Activated CD4-positive, alpha-beta memory T cell treated with anti-CD3 and anti-CD28 coated beads for 36 hours (primary cell): ENCODE results near the gene TUBB4A. TPM values are rescaled to one million over a fixed set of nuclear protein-coding genes. Genes with fewer than 3 reads are reported as not detected.

Experiments
- CTCF ChIA-PET: fragments of 350-600 bp; sonication (Branson Sonifier 250); formaldehyde crosslinking; loops from one replicate; lab custom pipeline; 2021; ENCODE audit warnings: antibody characterized with exemption, inconsistent platforms; lab: Charles Lee
- POLR2A ChIA-PET: fragments of 350-600 bp; sonication (Branson Sonifier 250); formaldehyde crosslinking; loops from one replicate; lab custom pipeline; 2021; ENCODE audit warnings: antibody characterized with exemption; lab: Charles Lee
- DNase-seq: peaks from one replicate; pipeline ENCODE4 v3.0.0-alpha.2; 2020
- H3K27ac Mint-ChIP-seq: one replicate; pipeline ENCODE4 v1.8.0; 2021; ENCODE audit warnings: mixed read lengths
- H3K27me3 Mint-ChIP-seq: one replicate; pipeline ENCODE4 v1.8.0; 2021; ENCODE audit warnings: mixed read lengths
- H3K36me3 Mint-ChIP-seq: one replicate; pipeline ENCODE4 v1.8.0; 2021; ENCODE audit warnings: mixed read lengths
- H3K4me1 Mint-ChIP-seq: one replicate; pipeline ENCODE4 v1.8.0; 2021; ENCODE audit warnings: low read depth, mixed read lengths
- H3K4me3 Mint-ChIP-seq: one replicate; pipeline ENCODE4 v1.8.0; 2021; ENCODE audit warnings: mild to moderate bottlenecking, mixed read lengths
- H3K9me3 Mint-ChIP-seq: one replicate; pipeline ENCODE4 v1.8.0; 2021; ENCODE audit warnings: mixed read lengths
- intact Hi-C: fragments of 100-400 bp; cut with micrococcal nuclease; formaldehyde crosslinking; loops from one replicate; pipeline ENCODE4 v1.15.1; 2023
- total RNA-seq, 2 experiments: library from RNA; stranded (reverse); gene quantifications; one replicate each; pipeline ENCODE4 v1.2.3, GENCODE V29; 2021

Gene TUBB4A
- total RNA-seq, 2 experiments from 2014 or later, result 8.3 to 11.2 TPM

DNA sequence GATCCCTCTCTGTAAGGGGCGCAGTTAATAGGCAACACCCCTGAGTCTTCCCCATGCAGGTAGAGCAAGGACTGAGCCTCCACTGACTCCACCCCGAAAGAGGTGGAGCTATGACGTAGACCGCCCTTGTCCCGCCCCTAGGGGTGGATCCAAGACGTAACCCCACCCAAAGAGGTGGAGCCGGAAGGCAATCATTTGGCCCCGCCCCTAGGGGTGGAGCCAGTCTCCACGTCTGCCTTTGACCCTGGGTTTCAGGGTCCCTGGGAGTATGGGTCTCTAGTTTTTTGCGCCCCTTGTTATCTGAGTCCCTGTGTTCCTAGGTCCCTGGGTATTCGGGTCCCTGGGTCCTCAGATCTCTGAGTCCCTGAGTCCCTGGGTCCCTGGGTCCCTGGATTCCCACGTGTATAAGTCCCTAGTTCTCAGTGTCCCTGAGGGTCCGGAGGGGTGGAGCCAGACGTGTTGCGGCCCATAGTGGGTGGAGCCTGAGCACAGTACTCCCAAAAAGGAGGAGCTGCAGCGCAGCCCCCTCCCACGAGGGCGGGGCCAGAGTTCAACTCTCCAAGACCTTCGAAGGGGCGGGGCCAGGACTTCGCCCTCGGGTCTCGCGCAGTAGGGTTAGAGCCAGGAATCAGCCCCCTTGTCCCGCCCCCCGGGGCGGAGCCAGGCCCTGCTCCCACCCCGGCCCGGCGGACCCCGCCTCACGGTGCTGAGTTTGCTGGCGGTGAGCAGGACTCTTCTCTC is 25.8 kb downstream of the TUBB4A start:
- CTCF ChIA-PET, result no interaction called here
- peak; percentile 73 for DNase-seq
- POLR2A ChIA-PET, result interaction anchor here (1.4 kb wide), 1 partner anchor 52 kb away, joined by 3 read pairs; the partner anchor contains the start of gene KHSRP
- Mint-ChIP-seq H3K27me3 (no peaks in the 10 kb centered on the region), H3K9me3 (no peaks in the 10 kb centered on the region), H3K4me1 (peaks cover 22% of the 10 kb centered on the region), H3K4me3 (no peak overlapping the region), H3K36me3 (peaks cover 13% of the 10 kb centered on the region), H3K27ac (no peak overlapping the region)
- intact Hi-C loops, result no loop called here

DNA sequence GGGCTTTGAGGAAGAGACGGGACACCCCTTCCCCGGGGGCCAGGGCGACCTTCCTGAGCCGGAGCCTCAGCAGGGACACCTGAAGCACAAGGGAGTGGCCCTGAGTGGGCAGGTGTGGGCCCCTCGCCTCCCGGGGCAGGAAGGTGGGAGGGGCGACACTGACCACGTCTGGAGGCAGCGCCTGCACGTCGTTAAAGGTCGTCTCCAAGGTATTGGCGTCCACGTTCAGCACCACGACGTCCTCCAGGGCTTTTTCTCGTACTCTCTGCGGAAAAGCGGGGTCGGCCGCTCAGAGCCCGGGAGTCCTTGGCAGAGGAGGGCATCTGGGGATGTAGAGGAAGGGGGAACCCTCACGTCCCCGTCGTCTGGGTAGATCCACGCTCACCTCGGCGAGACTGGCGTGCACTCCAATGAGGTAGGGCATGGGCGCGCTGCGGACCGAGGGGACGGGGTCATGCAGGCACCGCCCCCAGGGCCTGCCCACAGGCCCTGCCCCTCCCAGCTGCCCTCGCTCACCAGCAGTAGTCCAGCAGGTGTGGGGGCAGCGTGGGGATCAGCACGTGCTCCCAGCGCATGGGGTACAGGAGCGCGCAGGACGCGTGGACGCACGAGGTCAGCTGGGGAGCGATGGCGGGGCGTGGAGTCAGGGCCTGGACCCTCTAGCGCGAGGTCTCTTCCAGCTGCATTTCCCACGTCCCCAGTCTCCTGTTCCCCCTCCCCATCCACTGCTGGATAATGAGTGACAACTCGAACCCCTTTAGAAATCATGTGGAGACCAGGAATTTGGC is 26.6 kb downstream of the TUBB4A start:
- DNase-seq, result no peak
- Mint-ChIP-seq H3K9me3 (no peaks in the 10 kb centered on the region), H3K27me3 (no peaks in the 10 kb centered on the region), H3K4me1 (peaks cover 14% of the 10 kb centered on the region), H3K27ac (no peak overlapping the region), H3K4me3 (no peak overlapping the region), H3K36me3 (peaks cover 14% of the 10 kb centered on the region)
- POLR2A ChIA-PET, result interaction anchor here (1.4 kb wide), 1 partner anchor 51 kb away, joined by 3 read pairs; the partner anchor contains the start of gene KHSRP
- CTCF ChIA-PET, result no interaction called here
- intact Hi-C loops, result no loop called here

DNA sequence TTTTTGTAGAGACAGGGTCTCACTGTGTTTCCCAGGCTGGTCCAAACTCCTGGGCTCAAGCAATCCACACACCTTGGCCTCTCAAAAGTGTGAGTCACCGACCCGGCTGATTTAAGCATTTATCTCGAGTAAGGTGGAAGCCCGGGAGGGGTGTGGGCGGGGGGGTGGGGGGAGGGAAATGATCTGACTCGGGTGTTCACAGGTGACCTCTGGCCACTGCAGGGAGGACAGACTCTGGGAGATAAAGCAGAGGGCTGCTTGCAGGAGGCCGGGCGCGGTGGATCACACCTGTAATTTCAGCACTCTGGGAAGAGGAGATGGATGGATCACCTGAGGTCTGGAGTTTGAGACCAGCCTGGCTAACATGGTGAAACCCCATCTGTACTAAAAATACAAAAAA is 28.5 kb downstream of the TUBB4A start:
- H3K27ac Mint-ChIP-seq, result no peak overlapping the region
- peaks cover 5% of the 10 kb centered on the region for H3K4me1 Mint-ChIP-seq
- H3K36me3 Mint-ChIP-seq, result peaks cover 21% of the 10 kb centered on the region
- no peaks in the 10 kb centered on the region for H3K27me3 Mint-ChIP-seq
- ChIA-PET CTCF (interaction anchor here (0.9 kb wide), 1 partner anchor 8 kb away, joined by 3 read pairs; the partner anchor contains the start of gene DENND1C), POLR2A (no interaction called here)
- intact Hi-C loops, result no loop called here
- H3K9me3 Mint-ChIP-seq, result no peaks in the 10 kb centered on the region
- DNase-seq, result no peak
- no peak overlapping the region for H3K4me3 Mint-ChIP-seq

DNA sequence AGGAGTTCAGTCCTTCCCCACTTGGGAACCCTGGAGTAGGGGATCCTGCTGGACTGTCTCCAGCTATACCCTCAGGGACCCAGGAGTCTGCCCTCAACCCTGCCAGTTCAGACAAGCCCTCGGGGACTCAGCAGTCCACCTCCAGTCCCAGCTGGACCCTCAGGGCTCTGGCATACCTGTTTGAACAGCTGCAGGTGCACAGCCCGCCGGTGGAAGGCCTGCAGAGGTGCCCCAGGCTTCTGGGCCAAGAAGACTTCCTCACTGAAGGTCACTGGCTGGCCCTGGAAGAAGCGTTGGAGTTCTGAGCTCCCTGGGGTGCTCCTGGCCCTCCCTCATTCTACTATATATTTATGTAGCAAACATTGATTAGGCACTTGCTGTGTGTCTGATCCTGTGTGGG is 29.4 kb downstream of the TUBB4A start:
- no peaks in the 10 kb centered on the region for H3K9me3 Mint-ChIP-seq
- peaks cover 26% of the 10 kb centered on the region for H3K36me3 Mint-ChIP-seq
- no peak overlapping the region for H3K27ac Mint-ChIP-seq
- ChIA-PET POLR2A (interaction anchor here (0.6 kb wide), 1 partner anchor 112 kb away, joined by 3 read pairs; the partner anchor contains the start of gene CLPP), CTCF (interaction anchor here (0.9 kb wide), 1 partner anchor 9 kb away, joined by 3 read pairs; the partner anchor contains the start of gene DENND1C)
- H3K4me1 Mint-ChIP-seq, result peaks cover 5% of the 10 kb centered on the region
- H3K27me3 Mint-ChIP-seq, result no peaks in the 10 kb centered on the region
- no peak overlapping the region for H3K4me3 Mint-ChIP-seq
- intact Hi-C loops, result no loop called here
- no peak for DNase-seq

DNA sequence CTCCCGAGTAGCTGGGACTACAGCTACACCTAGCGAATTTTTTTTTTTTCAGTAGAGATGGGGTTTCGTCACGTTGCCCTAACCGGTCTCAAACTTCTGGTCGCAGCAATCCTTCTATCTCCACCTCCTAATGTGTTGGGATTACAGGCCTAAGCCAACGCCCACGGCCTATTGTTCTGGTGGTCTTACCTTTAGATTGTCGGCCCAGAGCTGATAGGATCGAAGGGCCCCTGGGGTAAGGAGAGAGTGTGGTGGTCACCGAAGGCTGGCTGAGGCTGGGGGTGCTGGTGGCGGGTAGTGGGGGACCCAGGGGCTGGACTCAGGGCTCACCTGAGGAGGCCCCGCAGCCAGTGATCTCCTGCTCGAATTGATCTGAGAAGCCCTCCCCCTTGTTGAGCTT is 31.0 kb downstream of the TUBB4A start:
- peaks cover 20% of the 10 kb centered on the region for H3K36me3 Mint-ChIP-seq
- CTCF ChIA-PET, result no interaction called here
- intact Hi-C loops, result no loop called here
- H3K27ac Mint-ChIP-seq, result no peak overlapping the region
- DNase-seq, result no peak
- no peak overlapping the region for H3K4me3 Mint-ChIP-seq
- H3K27me3 Mint-ChIP-seq, result no peaks in the 10 kb centered on the region
- H3K4me1 Mint-ChIP-seq, result peaks cover 5% of the 10 kb centered on the region
- no peaks in the 10 kb centered on the region for H3K9me3 Mint-ChIP-seq
- POLR2A ChIA-PET, result no interaction called here

DNA sequence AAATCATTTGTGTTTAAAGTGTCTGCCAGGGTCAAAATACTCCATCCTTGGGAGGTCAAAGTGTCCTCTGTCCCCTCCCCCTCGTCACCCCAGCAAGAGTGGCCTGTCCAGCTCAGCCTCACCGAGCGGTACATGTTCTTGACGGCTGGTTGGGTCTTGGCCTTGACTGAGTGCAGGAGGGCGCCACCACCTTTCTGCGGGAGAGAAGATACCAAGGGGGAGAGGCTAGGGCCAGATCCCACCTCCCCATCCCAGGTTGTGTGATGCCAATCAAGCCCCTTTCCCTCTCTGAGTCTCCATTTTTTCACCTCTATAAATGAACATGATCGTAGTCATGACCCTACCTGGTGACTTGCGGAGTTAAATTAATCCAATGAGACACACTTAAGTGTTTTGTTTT is 31.9 kb downstream of the TUBB4A start:
- DNase-seq, result no peak
- Mint-ChIP-seq H3K4me1 (peaks cover 5% of the 10 kb centered on the region), H3K27me3 (no peaks in the 10 kb centered on the region), H3K36me3 (peaks cover 18% of the 10 kb centered on the region), H3K9me3 (no peaks in the 10 kb centered on the region), H3K4me3 (no peak overlapping the region), H3K27ac (no peak overlapping the region)
- CTCF ChIA-PET, result no interaction called here
- intact Hi-C loops, result no loop called here
- POLR2A ChIA-PET, result no interaction called here

DNA sequence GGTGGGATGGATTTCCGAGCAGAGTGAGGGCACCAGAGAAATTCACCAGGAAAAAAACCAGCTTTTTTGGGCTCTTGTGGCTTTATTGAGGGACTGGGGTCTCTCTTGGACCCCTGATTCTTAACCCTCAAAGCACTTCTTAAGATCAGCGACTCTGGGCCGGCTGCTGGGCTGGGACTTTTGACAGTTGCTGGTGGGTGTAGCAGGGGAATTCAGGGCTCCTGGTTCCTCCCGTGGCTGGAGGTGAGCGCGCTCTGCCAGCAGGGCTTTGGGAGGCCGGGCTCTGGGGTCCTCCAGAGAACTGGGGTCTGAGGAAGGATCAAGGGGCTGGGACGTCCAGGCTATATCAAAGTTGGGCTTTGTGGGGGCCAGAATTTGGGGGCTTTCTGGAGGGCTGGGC is 34.7 kb downstream of the TUBB4A start:
- ChIA-PET POLR2A (no interaction called here), CTCF (no interaction called here)
- H3K4me1 Mint-ChIP-seq, result peaks cover 9% of the 10 kb centered on the region

DNA sequence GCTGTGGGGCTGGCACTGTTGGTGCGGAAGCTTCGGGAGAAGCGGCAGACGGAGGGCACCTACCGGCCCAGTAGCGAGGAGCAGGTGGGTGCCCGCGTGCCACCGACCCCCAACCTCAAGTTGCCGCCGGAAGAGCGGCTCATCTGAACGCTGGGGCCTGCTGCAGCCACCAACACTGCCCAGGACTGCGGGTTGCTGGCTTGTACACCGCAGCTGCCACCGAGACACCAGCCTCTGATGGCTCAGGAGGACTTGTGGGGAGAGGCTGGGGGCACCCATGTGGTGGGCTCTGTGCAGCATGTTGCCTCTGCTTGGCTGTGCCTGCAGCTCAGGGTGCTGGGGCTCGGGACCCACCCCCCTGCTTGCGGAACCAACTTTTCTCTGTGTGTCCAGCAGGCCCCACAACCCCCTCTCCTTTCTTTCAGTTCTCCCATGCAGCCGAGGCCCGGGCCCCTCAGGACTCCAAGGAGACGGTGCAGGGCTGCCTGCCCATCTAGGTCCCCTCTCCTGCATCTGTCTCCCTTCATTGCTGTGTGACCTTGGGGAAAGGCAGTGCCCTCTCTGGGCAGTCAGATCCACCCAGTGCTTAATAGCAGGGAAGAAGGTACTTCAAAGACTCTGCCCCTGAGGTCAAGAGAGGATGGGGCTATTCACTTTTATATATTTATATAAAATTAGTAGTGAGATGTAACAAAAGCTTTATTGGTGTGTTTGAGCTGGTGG is 35.4 kb downstream of the TUBB4A start:
- Mint-ChIP-seq H3K4me3 (no peak overlapping the region), H3K9me3 (no peaks in the 10 kb centered on the region), H3K36me3 (peaks cover 15% of the 10 kb centered on the region), H3K4me1 (peaks cover 9% of the 10 kb centered on the region), H3K27me3 (no peaks in the 10 kb centered on the region), H3K27ac (no peak overlapping the region)
- intact Hi-C loops, result no loop called here
- ChIA-PET CTCF (no interaction called here), POLR2A (no interaction called here)
- DNase-seq, result no peak

More for the DNA sequence above, 34.7 kb downstream of the TUBB4A start:
- H3K9me3 Mint-ChIP-seq, result no peaks in the 10 kb centered on the region
- no peak overlapping the region for H3K27ac Mint-ChIP-seq
- H3K27me3 Mint-ChIP-seq, result no peaks in the 10 kb centered on the region
- no peak for DNase-seq
- peaks cover 15% of the 10 kb centered on the region for H3K36me3 Mint-ChIP-seq
- intact Hi-C loops, result no loop called here
- no peak overlapping the region for H3K4me3 Mint-ChIP-seq

DNA sequence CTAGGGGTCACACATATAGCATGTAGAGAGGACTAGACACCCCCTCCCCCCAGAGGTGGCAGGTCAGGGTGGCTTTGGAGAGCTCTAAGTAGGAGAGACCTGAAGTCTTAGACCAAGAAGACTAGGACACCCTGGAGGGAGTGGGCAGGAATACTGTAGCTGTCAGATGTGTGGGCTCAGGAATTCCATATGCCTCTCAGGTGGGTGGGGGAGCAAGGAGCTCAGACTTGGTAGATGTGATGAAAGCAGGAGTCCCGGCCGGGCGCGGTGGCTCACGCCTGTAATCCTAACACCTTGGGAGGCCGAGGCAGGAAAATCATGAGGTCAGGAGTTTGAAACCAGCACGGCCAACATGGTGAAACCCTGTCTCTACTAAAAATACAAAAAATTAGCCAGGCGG is 36.4 kb downstream of the TUBB4A start:
- Mint-ChIP-seq H3K4me1 (peaks cover 9% of the 10 kb centered on the region), H3K27ac (no peak overlapping the region), H3K9me3 (no peaks in the 10 kb centered on the region), H3K36me3 (peaks cover 13% of the 10 kb centered on the region), H3K4me3 (no peak overlapping the region), H3K27me3 (no peaks in the 10 kb centered on the region)
- DNase-seq, result no peak
- CTCF ChIA-PET, result interaction anchor here (1.2 kb wide), 1 partner anchor 16 kb away, joined by 3 read pairs; the partner anchor contains the start of gene DENND1C
- POLR2A ChIA-PET, result no interaction called here
- intact Hi-C loops, result no loop called here

DNA sequence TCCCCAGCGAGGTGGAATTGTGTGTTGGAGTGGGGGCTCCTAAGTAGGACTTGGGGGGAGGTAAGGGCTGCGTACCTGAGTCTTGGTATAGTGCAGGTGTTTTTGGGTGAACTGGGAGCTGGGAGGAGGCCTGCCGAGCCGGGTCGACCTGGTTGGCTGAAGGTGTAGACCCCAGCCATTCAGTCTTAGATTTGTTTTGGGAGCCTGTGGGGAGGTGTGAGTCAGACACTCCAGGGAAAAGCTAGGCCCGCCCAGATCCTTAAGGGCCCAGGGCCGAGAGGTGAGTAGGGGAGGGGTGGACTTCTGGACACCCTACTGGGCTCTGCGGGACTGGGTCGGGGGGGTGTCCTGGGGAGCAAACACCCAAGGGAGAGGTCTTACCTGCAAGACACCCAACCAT is 37.1 kb downstream of the TUBB4A start:
- no peak for DNase-seq
- Mint-ChIP-seq H3K4me1 (peaks cover 12% of the 10 kb centered on the region), H3K4me3 (no peak overlapping the region), H3K9me3 (no peaks in the 10 kb centered on the region), H3K27ac (no peak overlapping the region), H3K27me3 (no peaks in the 10 kb centered on the region), H3K36me3 (peaks cover 9% of the 10 kb centered on the region)
- CTCF ChIA-PET, result interaction anchor here (1.2 kb wide), 1 partner anchor 16 kb away, joined by 3 read pairs; the partner anchor contains the start of gene DENND1C
- POLR2A ChIA-PET, result no interaction called here
- intact Hi-C loops, result no loop called here

DNA sequence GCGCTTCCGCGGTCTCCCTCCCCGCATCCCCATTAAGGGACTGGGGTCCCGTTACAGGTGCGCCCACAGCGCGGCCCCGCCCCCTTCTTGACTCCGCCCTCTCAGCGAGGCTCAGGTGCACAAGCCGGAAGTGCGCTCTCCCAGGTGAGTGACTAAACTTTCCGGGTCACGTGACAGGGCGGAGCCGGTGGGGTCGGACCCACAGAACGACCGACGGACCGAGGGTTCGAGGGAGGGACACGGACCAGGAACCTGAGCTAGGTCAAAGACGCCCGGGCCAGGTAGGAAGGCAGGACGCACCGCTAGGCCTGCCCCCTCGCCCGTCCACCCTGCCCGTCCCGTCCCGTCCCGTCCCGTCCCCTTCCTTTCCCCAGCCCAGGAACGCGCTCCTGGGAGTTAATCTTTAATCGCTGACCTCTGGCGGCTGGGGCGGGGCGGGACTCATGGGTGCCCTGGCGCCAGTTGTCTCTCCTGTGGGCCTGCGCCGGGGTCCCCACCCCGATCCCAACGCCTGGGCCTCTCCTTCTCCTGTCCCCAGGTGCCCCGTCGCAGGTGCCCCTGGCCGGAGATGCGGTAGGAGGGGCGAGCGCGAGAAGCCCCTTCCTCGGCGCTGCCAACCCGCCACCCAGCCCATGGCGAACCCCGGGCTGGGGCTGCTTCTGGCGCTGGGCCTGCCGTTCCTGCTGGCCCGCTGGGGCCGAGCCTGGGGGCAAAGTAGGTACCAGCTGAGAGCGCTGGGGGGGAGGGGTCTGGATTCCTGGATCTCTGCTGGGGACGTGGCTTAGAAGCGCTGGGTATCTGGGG is 37.8 kb downstream of the TUBB4A start, which contains the start of gene CRB3:
Gene CRB3, plus strand, starts transcription at position 202 of the 804 bp plus-strand sequence. Its CDS starts 431 bp downstream, at position 633.
- Mint-ChIP-seq H3K27me3 (no peaks in the 10 kb centered on the region), H3K4me1 (peaks cover 15% of the 10 kb centered on the region), H3K4me3 (peak within 1 kb of the TSS; percentile 32), H3K9me3 (no peaks in the 10 kb centered on the region), H3K36me3 (peaks cover 7% of the 10 kb centered on the region), H3K27ac (no peak within 1 kb of the TSS)
- intact Hi-C loops, result loop anchor here (5.0 kb wide), 1 partner anchor 53 kb away; no protein-coding TSS in a partner anchor
- ChIA-PET POLR2A (interaction anchor here (0.7 kb wide), 1 partner anchor 78 kb away, joined by 3 read pairs; no protein-coding TSS in a partner anchor), CTCF (interaction anchor here (1.2 kb wide), 1 partner anchor 17 kb away, joined by 3 read pairs; the partner anchor contains the start of gene DENND1C)
- DNase-seq, result peak; percentile 58
